Stomach (tissue), 4 donors: ENCODE results near the gene ZNF831.

Experiments used
- CTCF ChIP-seq, 7 experiments: fragments of 450-650 bp in 4 of 7; fragments of 200-600 bp in 3 of 7; sonication (generic) in 3 of 7; IDR thresholded peaks; one replicate each; pipeline ENCODE4 v1.5.1; 2016 to 2019; ENCODE audit warnings: antibody characterized with exemption in 7 of 7, control low read depth in 2 of 7, mild to moderate bottlenecking in 1 of 7
- POLR2A ChIP-seq, 4 donors: fragments of 450-650 bp; IDR thresholded peaks; one replicate each; pipeline ENCODE4 v1.6.1; 2016; ENCODE audit warnings: antibody characterized with exemption in 4 of 4, control low read depth in 2 of 4, mild to moderate bottlenecking in 1 of 4, moderate library complexity in 1 of 4
- POLR2AphosphoS5 ChIP-seq, 3 donors: sonication (generic); formaldehyde crosslinking; IDR thresholded peaks; one replicate each; pipeline ENCODE4 v1.6.1; 2016; ENCODE audit warnings: antibody characterized with exemption in 3 of 3

- no peak for TF ChIP-seq POLR2AphosphoS5 (IDR thresholded peaks at IDR 0.05)
- no peak for TF ChIP-seq CTCF (IDR thresholded peaks at IDR 0.05)
- TF ChIP-seq POLR2A (IDR thresholded peaks at IDR 0.05), result no peak
Measured at GRCh38 chr20:59158673-59159072, 4.9 kb upstream of the ZNF831 start.
